HG03045 (cell line): ENCODE results near the gene ACAA1.

ENCODE experiments used
- ATAC-seq: cut with Tn5 transposase; IDR thresholded peaks from one replicate; pipeline ENCODE4 v1.9.1; 2021; ENCODE audit warnings: mild to moderate bottlenecking, moderate library complexity; ENCODE audit not compliant: unreplicated experiment

Gene ACAA1

DNA sequence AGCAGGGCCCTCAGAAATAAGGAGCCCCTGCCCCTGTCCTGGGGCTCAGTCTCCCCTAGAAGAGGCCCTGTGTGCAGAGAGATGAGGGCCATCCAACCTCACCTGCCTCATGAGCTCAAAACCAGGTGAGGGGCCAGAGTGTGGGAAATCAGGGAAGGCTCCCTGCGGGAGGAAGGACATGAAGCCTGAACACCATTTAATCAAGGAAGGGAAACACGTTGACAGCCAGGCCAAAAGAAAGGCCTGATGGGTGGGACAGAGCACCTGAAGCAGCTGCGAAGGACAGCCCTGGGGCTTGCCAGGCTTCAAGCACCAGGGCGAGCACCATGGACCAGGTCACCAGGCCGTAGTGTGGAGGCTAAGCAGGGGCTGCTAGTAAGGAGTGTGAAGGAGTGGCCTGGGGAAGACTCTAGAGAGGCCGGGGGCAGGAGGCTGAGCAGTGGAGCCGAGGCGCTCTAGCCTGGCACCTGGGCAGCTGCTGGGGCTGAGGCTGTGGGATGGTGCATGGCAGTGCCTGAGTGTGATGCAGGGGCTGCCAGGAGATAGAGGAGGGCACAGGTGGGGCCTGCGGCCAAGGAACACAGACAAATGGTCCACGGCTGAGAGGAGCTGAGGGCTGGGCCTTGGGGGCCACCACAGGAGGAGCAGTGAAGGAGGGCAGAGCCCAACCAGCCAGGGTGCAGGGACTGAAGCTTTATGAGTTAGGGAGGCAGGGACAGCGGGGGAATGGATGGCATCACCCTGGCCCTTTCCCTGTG, 16.1 kb downstream of the ACAA1 start:
- ATAC-seq: no peak

DNA sequence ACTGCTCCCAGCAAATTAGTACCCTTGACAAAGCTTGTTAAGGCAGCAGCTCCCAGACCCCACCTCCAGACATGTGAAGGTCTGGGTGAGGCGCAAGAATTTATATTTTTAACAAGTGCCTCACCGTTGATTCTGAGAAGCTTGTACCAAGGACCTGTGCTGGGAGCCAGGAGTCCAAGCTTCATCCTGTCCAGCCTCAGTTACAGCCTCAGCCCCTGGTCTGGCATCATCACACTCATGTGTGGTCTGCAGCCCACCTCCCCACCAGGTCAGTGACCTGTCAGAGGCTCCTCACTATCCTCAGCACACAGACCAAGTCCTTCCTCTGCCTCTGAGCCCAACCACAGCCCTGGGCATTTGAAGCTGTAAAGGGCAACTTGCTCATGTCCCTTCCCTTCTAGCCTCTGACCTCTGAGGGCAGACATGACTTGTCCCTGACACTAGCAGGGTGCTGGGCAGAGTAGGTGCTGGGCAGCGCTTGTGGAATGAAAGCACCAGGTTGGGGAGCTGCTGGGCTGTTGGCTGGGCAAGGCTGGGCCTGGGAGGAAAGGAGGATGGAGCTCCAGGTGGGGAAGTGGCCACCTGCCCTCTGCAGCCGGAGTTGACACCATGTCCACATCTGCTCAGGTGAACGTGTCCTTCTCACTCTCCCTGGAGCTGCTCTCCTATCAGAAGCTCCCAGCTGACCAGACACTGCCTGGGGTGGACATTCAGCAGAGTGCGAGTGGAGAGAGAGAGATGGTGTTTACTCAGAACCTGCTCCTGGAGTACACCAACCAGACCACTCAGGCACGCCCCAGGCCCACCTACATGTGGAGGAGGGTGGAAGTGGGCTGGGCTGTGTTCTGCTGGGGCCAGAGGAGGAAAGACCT, 16.9 kb downstream of the ACAA1 start:
- ATAC-seq: no peak

DNA sequence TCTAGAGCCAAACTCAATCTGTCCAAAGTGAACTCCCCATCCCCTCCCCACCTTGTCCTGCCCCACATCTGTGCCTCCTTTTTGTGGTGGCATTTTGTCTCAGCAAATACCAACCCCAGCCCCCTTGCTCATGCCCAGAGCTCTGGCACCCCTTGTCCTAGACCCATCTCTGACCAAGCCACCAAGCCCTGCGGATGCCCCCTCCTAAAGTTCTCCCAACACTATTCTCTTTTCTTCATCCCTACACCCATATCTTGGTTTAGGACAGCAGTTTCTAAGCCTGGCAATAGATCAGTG, 17.7 kb downstream of the ACAA1 start:
- no peak for ATAC-seq

DNA sequence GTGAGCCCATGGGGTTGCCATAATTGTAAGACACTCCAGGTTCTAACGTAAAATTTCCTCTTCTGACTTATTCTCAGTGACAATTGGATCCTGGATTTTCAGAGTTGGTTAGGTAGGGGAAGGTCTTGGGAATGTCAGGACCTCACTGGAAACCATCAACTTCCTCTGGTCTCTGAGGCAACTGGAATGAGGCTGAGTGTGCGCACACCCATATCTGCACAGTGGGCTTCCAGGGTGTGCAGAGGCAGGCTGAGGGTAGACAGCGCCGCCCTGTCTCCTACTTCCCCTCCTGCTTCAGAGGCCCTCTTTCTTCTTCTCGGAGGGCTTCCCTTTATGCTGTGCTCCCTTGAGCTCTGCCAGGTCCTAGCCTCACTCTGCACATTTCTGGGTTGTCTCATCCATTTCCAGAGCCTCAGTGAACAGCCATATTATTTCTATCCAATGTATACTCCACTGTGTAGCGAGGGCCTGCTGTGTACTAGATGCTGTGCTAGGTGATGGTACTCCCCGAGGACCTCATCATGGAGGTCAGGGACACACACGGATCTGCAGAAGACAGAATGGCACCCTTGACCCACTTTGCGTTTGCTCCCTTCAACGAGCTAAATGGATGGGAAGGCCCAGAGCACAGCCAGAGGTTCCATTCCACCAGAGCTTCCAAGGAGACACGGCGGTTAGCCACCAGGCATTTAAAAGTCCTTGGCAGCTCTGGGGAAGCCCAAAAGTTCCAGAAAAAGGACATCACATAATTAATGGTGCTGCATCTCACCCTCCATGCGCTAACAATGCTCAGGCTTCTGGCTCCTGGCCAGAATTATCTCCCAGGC, 18.3 kb downstream of the ACAA1 start:
- ATAC-seq: no peak

DNA sequence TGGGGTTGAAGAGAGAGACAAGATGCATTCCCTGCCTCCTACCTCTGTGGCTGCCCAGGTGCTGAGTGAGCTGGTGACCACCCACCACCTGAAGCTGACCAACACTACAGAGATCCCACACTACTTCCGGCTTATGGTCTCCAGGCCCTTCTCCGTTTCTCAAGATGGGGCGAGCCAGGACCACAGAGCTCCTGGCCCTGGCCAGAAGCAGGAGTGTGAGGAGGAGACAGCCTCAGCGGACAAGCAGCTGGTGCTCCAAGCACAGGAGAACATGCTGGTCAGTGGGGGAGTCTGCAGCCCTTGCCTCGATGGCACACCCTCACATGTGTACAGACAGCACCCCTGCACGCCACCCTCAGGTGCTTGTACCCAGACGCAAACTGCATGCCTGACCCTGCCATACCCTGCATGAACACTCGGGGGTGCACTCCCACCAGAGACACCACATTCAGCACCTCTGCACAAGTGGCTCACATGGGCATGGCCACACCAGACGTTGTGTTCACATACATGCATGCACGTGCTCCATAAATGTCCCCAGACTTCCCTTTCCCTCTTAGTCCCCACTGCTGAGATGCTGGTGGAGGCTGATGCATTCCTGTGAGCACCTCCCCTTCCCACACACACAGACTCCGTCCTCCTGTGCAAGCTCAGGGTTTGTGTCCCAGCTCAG, 19.0 kb downstream of the ACAA1 start:
- peak; percentile 78 for ATAC-seq

DNA sequence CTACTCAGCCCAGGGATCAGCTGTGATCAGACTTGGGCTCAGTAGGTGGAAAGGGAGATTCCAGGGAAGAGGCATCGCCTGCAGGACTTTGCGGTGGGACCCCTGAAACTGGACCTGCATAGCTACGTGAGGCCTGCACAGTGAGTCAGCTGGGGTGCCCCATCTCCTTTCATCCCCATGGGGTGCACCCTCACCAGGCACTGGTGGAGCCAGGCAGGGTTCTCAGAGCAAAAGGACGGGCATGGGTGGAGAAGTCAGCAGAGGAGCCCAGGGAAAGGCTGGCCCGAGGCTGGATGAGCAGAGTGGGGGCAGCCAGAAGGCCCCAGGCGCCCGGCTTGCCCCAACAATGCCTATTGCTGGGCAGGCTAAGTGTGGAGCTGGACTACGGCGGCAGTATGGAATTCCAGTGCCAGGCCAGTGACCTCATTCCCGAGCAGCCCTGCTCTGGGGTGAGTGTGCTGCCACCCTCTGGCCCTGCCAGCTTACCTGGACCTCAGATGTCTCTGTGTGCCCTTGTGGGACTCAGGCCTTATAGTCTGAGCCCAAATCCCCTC, 19.7 kb downstream of the ACAA1 start:
- ATAC-seq: no peak

DNA sequence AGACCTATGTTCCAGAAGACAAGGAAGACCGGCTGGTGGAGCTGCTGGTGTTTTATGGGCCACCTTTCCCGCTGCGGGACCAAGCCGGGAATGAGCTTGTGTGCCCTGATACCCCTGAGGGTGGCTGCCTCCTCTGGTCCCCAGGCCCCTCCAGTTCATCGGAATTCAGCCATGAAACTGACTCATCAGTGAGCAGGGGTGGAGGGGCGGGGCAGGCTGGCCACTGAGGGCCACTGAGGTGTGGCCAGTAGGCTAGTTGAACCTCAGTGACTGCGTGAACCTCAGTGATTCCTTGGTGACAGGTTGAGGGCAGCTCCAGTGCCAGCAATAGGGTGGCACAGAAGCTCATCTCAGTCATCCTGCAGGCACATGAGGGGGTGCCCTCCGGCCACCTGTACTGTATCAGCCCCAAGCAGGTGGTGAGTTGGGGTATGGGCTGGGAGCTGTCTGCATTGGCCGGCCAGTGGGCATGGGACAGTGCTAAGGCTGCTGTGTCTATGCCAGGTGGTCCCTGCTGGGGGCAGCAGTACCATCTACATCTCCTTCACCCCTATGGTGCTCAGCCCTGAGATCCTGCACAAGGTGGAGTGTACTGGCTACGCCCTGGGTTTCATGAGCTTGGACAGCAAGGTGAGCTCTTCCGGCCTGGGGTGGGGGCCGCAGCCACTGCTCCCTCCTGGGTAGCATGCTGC, 20.3 kb downstream of the ACAA1 start:
- ATAC-seq: no peak

DNA sequence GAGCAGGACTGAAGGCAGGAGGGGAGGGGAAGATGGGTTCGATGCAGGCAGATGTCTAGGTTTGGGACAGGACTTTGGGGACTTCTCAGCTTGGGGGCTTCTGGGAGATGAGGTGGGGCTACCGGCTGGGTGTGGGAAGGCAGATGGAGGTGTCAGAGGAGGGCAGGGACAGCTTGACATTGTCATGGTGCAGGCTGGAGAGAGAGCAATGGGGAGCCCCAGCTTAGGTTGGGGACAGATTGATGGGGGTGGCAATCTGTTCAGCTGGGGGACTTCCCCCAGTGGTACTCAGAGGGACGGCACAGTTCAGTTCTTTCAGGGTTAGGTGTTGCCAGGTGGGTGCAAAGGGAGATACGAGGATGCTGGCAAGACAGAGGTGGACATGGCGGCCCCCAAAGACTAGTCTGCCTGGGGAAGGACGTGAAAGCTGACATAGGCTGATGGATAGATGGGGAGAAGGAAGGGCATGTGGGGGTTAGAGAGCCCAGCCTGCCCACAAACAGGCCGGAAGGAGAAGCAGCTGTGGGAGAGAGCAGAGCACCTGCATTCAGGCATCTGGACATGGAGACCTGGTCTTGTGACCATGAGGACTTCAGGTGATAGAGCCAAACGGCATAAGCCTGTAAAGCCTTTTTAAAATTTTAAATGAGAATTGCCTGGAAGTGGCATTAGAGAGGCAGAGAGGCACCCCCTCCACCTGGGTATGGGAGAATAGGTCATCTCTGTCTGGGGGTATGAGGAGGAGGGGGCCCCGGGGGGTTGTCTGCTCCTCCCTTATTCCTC, 21.1 kb downstream of the ACAA1 start:
- no peak for ATAC-seq

DNA sequence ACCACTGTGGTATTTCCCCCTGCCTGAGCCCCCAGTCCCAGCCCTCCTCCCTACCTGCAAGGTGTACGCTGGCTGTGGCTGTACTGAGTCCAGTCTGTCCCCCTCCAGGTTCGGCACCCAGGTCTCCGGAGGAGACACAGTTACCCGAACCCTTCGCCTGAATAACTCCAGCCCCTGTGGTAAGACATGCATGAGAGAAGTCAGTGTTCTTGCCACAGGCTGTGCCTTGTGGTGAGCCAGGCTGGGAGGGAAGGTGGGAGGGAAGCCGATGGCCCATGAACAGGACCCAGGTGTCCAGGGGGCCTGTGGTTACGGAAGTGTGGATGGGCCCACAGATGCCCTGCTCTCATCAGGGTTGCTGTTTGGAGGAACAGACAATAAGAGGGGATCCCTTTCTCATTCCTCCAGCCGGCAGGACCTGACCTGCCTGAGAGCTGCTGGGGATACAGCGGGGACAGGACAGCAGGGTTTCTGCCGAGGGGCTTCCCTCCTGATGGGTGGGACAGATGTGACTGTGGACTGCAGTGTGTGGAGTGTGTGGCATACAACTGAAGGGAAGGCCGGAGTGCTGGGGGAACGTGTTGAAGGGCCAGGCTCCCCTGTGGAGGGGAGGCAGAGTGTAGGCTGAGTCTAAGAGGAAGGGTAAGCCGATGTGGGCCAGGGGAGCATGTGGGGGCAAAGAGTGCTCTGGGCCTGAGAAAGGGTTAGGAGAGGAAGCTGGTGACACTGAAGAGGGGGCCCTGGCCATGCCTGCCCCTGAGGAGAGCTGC, 21.9 kb downstream of the ACAA1 start:
- no peak for ATAC-seq

DNA sequence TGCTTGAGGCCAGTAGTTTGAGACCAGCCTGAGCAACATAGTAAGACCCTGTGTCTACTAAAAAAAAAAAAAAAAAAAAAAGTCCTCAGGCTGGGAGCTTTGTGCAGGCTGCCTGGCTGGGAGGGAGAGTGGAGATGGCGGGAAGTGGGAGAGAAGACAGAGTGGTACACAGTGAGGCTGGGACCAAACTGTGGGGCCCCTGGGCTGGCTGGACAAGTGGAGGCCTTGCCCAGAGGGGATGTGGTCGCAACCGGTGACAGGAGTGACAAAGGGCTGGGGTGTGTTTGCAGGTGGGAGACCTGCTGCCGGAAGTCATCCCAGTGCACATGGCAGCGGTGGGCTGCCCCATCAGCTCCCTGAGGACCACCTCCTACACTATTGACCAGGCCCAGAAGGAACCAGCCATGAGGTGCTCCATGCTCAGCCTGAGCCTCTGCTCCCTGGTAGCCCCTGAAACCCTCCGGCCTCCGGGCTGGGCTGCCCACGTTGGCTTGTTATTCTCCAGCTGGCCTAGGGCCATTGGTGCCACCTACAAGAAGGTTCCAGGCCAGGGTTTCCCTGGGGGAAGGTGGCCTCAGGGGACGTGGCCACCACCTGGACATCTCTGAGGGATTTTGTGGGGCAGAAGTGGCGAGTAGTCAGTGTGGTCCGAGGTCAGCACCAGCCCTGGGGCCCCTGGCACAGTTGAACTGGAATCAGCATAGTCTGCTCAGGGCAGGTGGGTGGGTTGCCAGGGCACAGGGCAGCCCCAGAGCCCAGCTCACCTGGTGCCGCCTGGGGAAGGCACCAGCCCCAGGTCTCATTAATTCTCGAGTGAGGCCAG, 22.7 kb downstream of the ACAA1 start:
- ATAC-seq: no peak

DNA sequence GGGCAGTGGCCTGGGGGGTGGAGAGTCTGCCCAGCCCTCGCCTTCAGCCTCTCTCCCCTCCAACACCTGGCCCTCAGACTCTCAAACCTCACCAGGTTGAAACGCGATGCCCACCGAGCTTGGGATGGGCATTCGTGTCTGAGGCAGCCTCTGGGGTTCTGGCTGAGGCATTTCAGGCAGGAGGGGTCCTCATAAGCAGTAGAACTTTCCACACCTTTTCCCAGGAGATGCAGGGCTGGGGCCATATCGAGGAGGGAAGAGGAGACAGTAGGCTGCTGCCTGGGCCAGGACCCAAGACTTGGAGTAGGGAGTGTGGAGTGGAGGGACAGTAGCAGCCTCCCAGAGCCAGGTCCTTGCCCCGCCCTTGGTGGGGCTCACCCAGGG, 24.6 kb downstream of the ACAA1 start:
- no peak for ATAC-seq

DNA sequence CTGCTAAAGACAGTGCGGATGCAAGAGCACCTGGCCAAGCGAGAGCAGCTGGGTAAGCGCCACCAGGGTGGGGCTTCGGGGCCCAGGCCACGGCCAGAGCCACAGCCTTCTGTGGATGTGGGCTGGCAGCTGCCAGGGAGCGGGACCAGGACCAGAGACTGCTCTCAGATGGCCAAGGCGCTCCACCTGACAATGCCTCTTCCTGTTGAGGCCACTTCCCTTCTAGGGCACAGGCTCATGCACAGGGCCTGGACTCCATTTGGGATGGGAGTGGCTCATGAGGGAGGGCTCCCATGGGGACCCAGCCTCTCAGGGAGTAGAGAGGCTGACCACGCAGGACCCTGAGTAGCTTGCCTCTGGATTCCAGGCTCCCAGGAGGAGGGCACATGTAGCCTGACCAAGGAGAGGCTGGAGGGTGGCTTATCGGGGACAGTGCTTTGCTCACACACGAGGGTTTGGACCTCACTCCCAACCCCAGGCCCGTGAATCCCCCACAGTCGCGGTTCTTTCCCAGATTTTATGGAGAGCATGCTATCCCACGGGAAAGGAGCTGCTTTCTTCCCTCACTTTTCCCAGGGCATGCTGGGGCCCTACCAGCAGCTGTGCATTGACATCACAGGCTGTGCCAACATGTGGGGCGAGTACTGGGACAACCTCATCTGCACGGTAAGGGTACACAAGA, 25.1 kb downstream of the ACAA1 start:
- no peak for ATAC-seq

DNA sequence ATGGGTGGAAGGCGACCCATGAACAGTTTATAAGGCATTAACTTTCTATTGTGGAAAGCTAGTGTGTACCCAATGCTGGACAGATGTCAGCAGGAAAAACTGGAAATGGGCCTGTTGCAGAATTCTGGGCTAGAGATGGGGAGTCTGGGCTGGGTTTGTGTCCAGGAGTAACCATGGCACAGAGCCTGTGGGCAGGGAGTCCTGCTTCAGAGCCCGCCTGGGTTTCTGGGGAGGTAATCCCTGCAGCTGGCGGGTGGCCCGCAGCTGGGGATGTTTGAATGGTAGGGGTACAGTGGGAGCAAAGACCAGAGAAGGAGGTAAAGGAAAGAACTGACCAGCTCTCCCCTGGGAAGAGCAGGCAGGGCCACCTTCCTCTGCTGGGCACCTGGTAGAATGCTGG, 25.7 kb downstream of the ACAA1 start:
- no peak for ATAC-seq

DNA sequence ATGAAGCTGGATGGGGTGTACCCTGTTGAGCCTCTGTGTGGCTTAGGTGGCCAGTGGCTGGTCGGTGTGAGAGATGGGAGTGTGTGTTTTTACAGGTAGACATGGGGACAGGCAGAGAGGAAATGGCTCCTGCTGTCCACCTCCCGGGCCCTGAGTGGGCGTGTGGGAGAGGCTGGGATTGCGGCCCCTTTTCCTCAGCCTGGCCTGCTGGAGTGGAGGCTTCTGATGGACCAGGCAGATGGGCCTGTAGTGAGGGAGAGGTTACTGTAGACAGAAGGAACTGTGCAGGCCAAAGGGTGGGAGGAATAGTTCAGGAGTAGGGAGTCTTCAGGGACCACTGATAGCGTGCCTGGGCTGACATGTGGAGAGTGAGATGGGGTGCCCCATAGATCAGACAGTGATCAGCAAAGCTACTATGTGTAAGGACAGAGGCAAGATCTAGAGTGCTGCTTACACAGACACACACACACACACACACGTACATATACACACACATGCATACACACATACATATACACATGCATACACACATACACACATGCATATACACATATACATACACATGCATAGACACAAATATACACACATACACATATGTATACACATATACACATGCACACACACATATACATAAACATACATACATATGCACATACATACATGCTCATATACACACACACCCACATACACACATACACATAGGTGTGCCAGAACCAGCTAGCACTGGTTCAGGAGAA, 26.4 kb downstream of the ACAA1 start:
- ATAC-seq: no peak

DNA sequence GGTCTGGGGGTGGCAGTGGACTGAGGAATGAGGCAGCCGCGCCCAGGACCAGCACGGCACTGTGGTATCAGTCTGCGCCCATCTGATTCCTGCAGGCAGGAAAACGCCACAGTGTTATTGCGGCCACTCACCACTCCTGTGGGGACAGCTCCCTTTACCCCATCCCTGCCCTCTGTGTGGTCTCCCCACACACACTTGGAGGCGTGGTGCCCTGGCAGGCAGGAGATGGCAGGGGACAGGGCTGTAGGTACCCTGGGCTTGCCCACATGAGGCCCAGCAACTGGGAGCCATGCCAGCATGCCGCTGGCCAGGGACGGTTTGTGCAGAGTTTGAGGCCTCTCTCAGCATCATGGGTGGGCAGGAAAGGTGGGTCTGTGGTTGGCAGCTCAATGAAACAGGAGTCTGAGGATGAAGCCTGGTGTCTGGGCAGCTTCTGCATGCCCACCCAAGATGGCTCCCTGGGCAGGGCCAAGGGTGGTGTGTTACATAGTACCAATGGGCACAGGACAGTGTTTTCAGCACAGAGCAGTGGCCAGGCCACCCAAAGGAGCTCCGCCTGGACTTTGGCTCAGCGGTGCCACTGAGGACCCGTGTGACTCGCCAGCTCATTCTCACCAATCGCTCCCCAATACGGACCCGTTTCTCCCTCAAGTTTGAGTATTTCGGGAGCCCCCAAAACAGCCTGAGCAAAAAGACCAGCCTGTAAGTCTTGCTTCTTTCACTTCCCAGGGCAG, 27.2 kb downstream of the ACAA1 start:
- no peak for ATAC-seq
